Neural cell (in vitro differentiated cells): ENCODE measurements around the gene ARID1A.

Experiments
- CTCF ChIP-seq: fragments of 450-650 bp; IDR thresholded peaks from 2 replicates; pipeline ENCODE4 v1.5.1; 2014; ENCODE audit warnings: antibody characterized with exemption, mild to moderate bottlenecking, moderate library complexity; ENCODE audit not compliant: poor library complexity, severe bottlenecking
- RAD21 ChIP-seq: fragments of 450-650 bp; conservative IDR thresholded peaks from 2 replicates; pipeline ENCODE4 v1.6.1; 2014; ENCODE audit warnings: antibody characterized with exemption, mild to moderate bottlenecking, moderate library complexity

GRCh38 chr1:26748351-26748750 is 52.5 kb downstream of the ARID1A start:
- no peak for TF ChIP-seq CTCF
- TF ChIP-seq RAD21 = no peak
